ELR (cell line): ENCODE measurements around the gene TUBA3D.
"Not testable (repeated sequence)": the region's sequence is repeated elsewhere in the genome, so short reads cannot be mapped to it uniquely, and the experiment has no call there.

ENCODE experiments used
- DNase-seq: peaks from one replicate; pipeline ENCODE4 v3.0.0-alpha.2; 2015; ENCODE audit warnings: low read depth

Gene TUBA3D

GRCh38 chr2:131475831-131476230, at the start of gene TUBA3D:
Gene TUBA3D, plus strand, starts transcription at chr2:131476119. Its CDS starts 81 bp downstream, at chr2:131476200.
- no peak for DNase-seq

GRCh38 chr2:131426727-131427126, 49.2 kb upstream of the TUBA3D start:
- no peak for DNase-seq

- peak; percentile 52 for DNase-seq
Measured at GRCh38 chr2:131431336-131431735, 44.6 kb upstream of the TUBA3D start.

GRCh38 chr2:131440742-131441468, 35.0 kb upstream of the TUBA3D start:
- DNase-seq: not testable (repeated sequence)

GRCh38 chr2:131444736-131445514, 31.0 kb upstream of the TUBA3D start:
- DNase-seq: not testable (repeated sequence)

GRCh38 chr2:131445515-131445797, 30.5 kb upstream of the TUBA3D start:
- DNase-seq: not testable (repeated sequence)

GRCh38 chr2:131445896-131446295, 30.0 kb upstream of the TUBA3D start:
- DNase-seq: no peak

GRCh38 chr2:131447981-131448380, 27.9 kb upstream of the TUBA3D start:
- DNase-seq: not testable (repeated sequence)

GRCh38 chr2:131451265-131451949, 24.5 kb upstream of the TUBA3D start:
- not testable (repeated sequence) for DNase-seq

- DNase-seq: not testable (repeated sequence)
Measured at GRCh38 chr2:131454914-131455313, 21.0 kb upstream of the TUBA3D start.

GRCh38 chr2:131467722-131468121, 8.2 kb upstream of the TUBA3D start:
- not testable (repeated sequence) for DNase-seq

- not testable (repeated sequence) for DNase-seq
Measured at GRCh38 chr2:131470944-131471343, 5.0 kb upstream of the TUBA3D start.

- not testable (repeated sequence) for DNase-seq
Measured at GRCh38 chr2:131471624-131472023, 4.3 kb upstream of the TUBA3D start.

- DNase-seq: not testable (repeated sequence)
Measured at GRCh38 chr2:131473266-131473665, 2.7 kb upstream of the TUBA3D start.

GRCh38 chr2:131476363-131476762, 444 bp downstream of the TUBA3D start:
- DNase-seq: not testable (repeated sequence)

- not testable (repeated sequence) for DNase-seq
Measured at GRCh38 chr2:131477227-131477626, 1.3 kb downstream of the TUBA3D start.

- DNase-seq: not testable (repeated sequence)
Measured at GRCh38 chr2:131478074-131478849, 2.3 kb downstream of the TUBA3D start.

- DNase-seq: not testable (repeated sequence)
Measured at GRCh38 chr2:131478850-131479461, 3.0 kb downstream of the TUBA3D start.

- DNase-seq: not testable (repeated sequence)
Measured at GRCh38 chr2:131480351-131480750, 4.4 kb downstream of the TUBA3D start.

- DNase-seq: not testable (repeated sequence)
Measured at GRCh38 chr2:131482506-131483155, 6.7 kb downstream of the TUBA3D start.
